GM18870 (cell line): ENCODE measurements around the gene ADGRG6.

Experiments
- ATAC-seq: cut with Tn5 transposase; IDR thresholded peaks from one replicate; pipeline ENCODE4 v1.9.1; 2021; ENCODE audit warnings: moderate library complexity; ENCODE audit not compliant: unreplicated experiment

The ADGRG6 gene

GRCh38 chr6:142290851-142291250 is 11.0 kb upstream of the ADGRG6 start:
- ATAC-seq, result no peak

- ATAC-seq, result no peak
Observed at GRCh38 chr6:142291512-142291911, 10.3 kb upstream of the ADGRG6 start.

- ATAC-seq, result no peak
Observed at GRCh38 chr6:142292166-142292924, 9.5 kb upstream of the ADGRG6 start.

- no peak for ATAC-seq
Observed at GRCh38 chr6:142293121-142293520, 8.7 kb upstream of the ADGRG6 start.

- ATAC-seq, result no peak
Observed at GRCh38 chr6:142294679-142295078, 7.1 kb upstream of the ADGRG6 start.

GRCh38 chr6:142296975-142297604 is 4.7 kb upstream of the ADGRG6 start:
- no peak for ATAC-seq

GRCh38 chr6:142297605-142297995 is 4.2 kb upstream of the ADGRG6 start:
- no peak for ATAC-seq

GRCh38 chr6:142297996-142298753 is 3.6 kb upstream of the ADGRG6 start:
- no peak for ATAC-seq

GRCh38 chr6:142300302-142300701 is 1.5 kb upstream of the ADGRG6 start:
- no peak for ATAC-seq

GRCh38 chr6:142300758-142301650 is 803 bp upstream of the ADGRG6 start:
- ATAC-seq, result no peak

- ATAC-seq, result no peak
Observed at GRCh38 chr6:142302421-142303175, 791 bp downstream of the ADGRG6 start.

GRCh38 chr6:142303176-142303533 is 1.3 kb downstream of the ADGRG6 start:
- ATAC-seq, result no peak

GRCh38 chr6:142304241-142304640 is 2.4 kb downstream of the ADGRG6 start:
- ATAC-seq, result no peak

GRCh38 chr6:142306736-142307135 is 4.9 kb downstream of the ADGRG6 start:
- ATAC-seq, result no peak

- no peak for ATAC-seq
Observed at GRCh38 chr6:142307963-142308748, 6.3 kb downstream of the ADGRG6 start.

GRCh38 chr6:142309426-142309825 is 7.6 kb downstream of the ADGRG6 start:
- ATAC-seq, result no peak

- ATAC-seq, result no peak
Observed at GRCh38 chr6:142313284-142313683, 11.5 kb downstream of the ADGRG6 start.

GRCh38 chr6:142316791-142317368 is 15.1 kb downstream of the ADGRG6 start:
- no peak for ATAC-seq

- no peak for ATAC-seq
Observed at GRCh38 chr6:142318714-142319113, 16.9 kb downstream of the ADGRG6 start.
